Measurements from ENCODE around the gene NFRKB. TPM values are rescaled to one million over a fixed set of nuclear protein-coding genes. Genes with fewer than 3 reads are reported as not detected.

NFRKB gene
- total RNA-seq (2014; rRNA removed; shearing (Covaris generic)), result 22.9 and 23.6 TPM in 2 replicates
- polyA plus RNA-seq (2015; cell fraction: cytosol; rRNA removed), result 13.2 and 17.0 TPM in 2 replicates
- 36.6 and 41.3 TPM in 2 replicates for polyA plus RNA-seq (2015; cell fraction: nucleus; rRNA removed)

- DNase-seq (ENCODE audit: low read depth), result peak; percentile 42
These were observed at the start of gene NFRKB for GRCh38 chr11:129895126-129896041. NFRKB (minus strand) TSS chr11:129895578; CDS start chr11:129892849, 2,729 bp downstream.

- DNase-seq (ENCODE audit: low read depth), result no peak
These were observed 49.3 kb upstream of the NFRKB start for GRCh38 chr11:129944696-129945095.

- DNase-seq (ENCODE audit: low read depth), result no peak
These were observed 47.7 kb upstream of the NFRKB start for GRCh38 chr11:129943036-129943435.

- DNase-seq (ENCODE audit: low read depth), result no peak
These were observed 44.1 kb upstream of the NFRKB start for GRCh38 chr11:129939510-129939909.

- no peak for DNase-seq (ENCODE audit: low read depth)
These were observed 43.4 kb upstream of the NFRKB start for GRCh38 chr11:129938764-129939163.

GRCh38 chr11:129937592-129938238 lies 42.3 kb upstream of the NFRKB start:
- DNase-seq (ENCODE audit: low read depth), result no peak

- no peak for DNase-seq (ENCODE audit: low read depth)
These were observed 40.3 kb upstream of the NFRKB start for GRCh38 chr11:129935723-129936122.

GRCh38 chr11:129933891-129934290 lies 38.5 kb upstream of the NFRKB start:
- DNase-seq (ENCODE audit: low read depth), result no peak

- DNase-seq (ENCODE audit: low read depth), result no peak
These were observed 37.9 kb upstream of the NFRKB start for GRCh38 chr11:129933262-129933661.

- DNase-seq (ENCODE audit: low read depth), result no peak
These were observed 37.1 kb upstream of the NFRKB start for GRCh38 chr11:129932381-129933067.

- DNase-seq (ENCODE audit: low read depth), result no peak
These were observed 35.4 kb upstream of the NFRKB start for GRCh38 chr11:129930743-129931142.

GRCh38 chr11:129930296-129930695 lies 34.9 kb upstream of the NFRKB start:
- peak; percentile 6 for DNase-seq (ENCODE audit: low read depth)

- DNase-seq (ENCODE audit: low read depth), result no peak
These were observed 34.3 kb upstream of the NFRKB start for GRCh38 chr11:129929721-129930120.

- no peak for DNase-seq (ENCODE audit: low read depth)
These were observed 33.7 kb upstream of the NFRKB start for GRCh38 chr11:129928923-129929692.

- DNase-seq (ENCODE audit: low read depth), result no peak
These were observed 27.3 kb upstream of the NFRKB start for GRCh38 chr11:129922674-129923073.

GRCh38 chr11:129918361-129918760 lies 23.0 kb upstream of the NFRKB start:
- DNase-seq (ENCODE audit: low read depth), result no peak

GRCh38 chr11:129917231-129917630 lies 21.9 kb upstream of the NFRKB start:
- DNase-seq (ENCODE audit: low read depth), result peak; percentile 10

GRCh38 chr11:129911298-129911697 lies 15.9 kb upstream of the NFRKB start:
- peak; percentile 65 for DNase-seq (ENCODE audit: low read depth)

GRCh38 chr11:129910360-129910759 lies 15.0 kb upstream of the NFRKB start:
- no peak for DNase-seq (ENCODE audit: low read depth)

- no peak for DNase-seq (ENCODE audit: low read depth)
These were observed 10.0 kb upstream of the NFRKB start for GRCh38 chr11:129905402-129905801.

- no peak for DNase-seq (ENCODE audit: low read depth)
These were observed 684 bp upstream of the NFRKB start for GRCh38 chr11:129896062-129896461.
